ENCODE data around the gene VPS37B. TPM values are rescaled to one million over a fixed set of nuclear protein-coding genes. Genes with fewer than 3 reads are reported as not detected.
"Not testable (repeated sequence)": the region's sequence is repeated elsewhere in the genome, so short reads cannot be mapped to it uniquely, and the experiment has no call there.

The VPS37B gene
- total RNA-seq, 1 donor from 2014 or later: 34.9 TPM

GRCh38 chr12:122920687-122921086, 24.8 kb upstream of the VPS37B start:
- intact Hi-C loops (cut with DNase I): no loop called here
- no peak for DNase-seq (ENCODE audit: extremely low spot score in 2 of 2)

GRCh38 chr12:122918827-122919226, 22.9 kb upstream of the VPS37B start:
- no peaks in the 10 kb centered on the region for H3K27me3 ChIP-seq
- no peaks in the 10 kb centered on the region for H3K9me3 ChIP-seq
- no peak for TF ChIP-seq POLR2A (IDR thresholded peaks at IDR 0.05)
- no peak for TF ChIP-seq POLR2AphosphoS5 (IDR thresholded peaks at IDR 0.05; ENCODE audit: insufficient read depth in 1 of 2, low read depth in 1 of 2)
- H3K27ac ChIP-seq: no peak overlapping the region
- intact Hi-C loops (cut with DNase I): no loop called here
- no peaks in the 10 kb centered on the region for H3K36me3 ChIP-seq
- H3K4me1 ChIP-seq: no peaks in the 10 kb centered on the region
- DNase-seq (ENCODE audit: extremely low spot score in 2 of 2): no peak
- H3K4me3 ChIP-seq: no peak overlapping the region

More at GRCh38 chr12:122920687-122921086, 24.8 kb upstream of the VPS37B start:
- Histone ChIP-seq H3K4me1 (no peaks in the 10 kb centered on the region), H3K9me3 (no peaks in the 10 kb centered on the region), H3K27me3 (no peaks in the 10 kb centered on the region), H3K27ac (no peak overlapping the region), H3K36me3 (no peaks in the 10 kb centered on the region), H3K4me3 (no peak overlapping the region)
- TF ChIP-seq CTCF (IDR thresholded peaks at IDR 0.05): no peak
- TF ChIP-seq POLR2A (IDR thresholded peaks at IDR 0.05): no peak
- TF ChIP-seq POLR2AphosphoS5 (IDR thresholded peaks at IDR 0.05; ENCODE audit: insufficient read depth in 1 of 2, low read depth in 1 of 2): no peak

GRCh38 chr12:122917507-122918121, 21.7 kb upstream of the VPS37B start:
- intact Hi-C loops (cut with DNase I): no loop called here
- H3K27me3 ChIP-seq: no peaks in the 10 kb centered on the region
- H3K4me3 ChIP-seq: no peak overlapping the region
- no peaks in the 10 kb centered on the region for H3K36me3 ChIP-seq
- TF ChIP-seq POLR2A (IDR thresholded peaks at IDR 0.05) (no peak), POLR2AphosphoS5 (IDR thresholded peaks at IDR 0.05; ENCODE audit: insufficient read depth in 1 of 2, low read depth in 1 of 2) (no peak), CTCF (IDR thresholded peaks at IDR 0.05) (no peak)
- peak overlapping the region; percentile 21 for H3K27ac ChIP-seq
- no peak for DNase-seq (ENCODE audit: extremely low spot score in 2 of 2)
- H3K4me1 ChIP-seq: no peaks in the 10 kb centered on the region
- H3K9me3 ChIP-seq: no peaks in the 10 kb centered on the region

- H3K4me1 ChIP-seq: no peaks in the 10 kb centered on the region
- intact Hi-C loops (cut with DNase I): no loop called here
- H3K27ac ChIP-seq: no peak overlapping the region
- TF ChIP-seq POLR2A (IDR thresholded peaks at IDR 0.05): no peak
- no peak for TF ChIP-seq CTCF (IDR thresholded peaks at IDR 0.05)
- no peak for TF ChIP-seq POLR2AphosphoS5 (IDR thresholded peaks at IDR 0.05; ENCODE audit: insufficient read depth in 1 of 2, low read depth in 1 of 2)
- H3K36me3 ChIP-seq: no peaks in the 10 kb centered on the region
- no peak for DNase-seq (ENCODE audit: extremely low spot score in 2 of 2)
- no peaks in the 10 kb centered on the region for H3K9me3 ChIP-seq
- no peak overlapping the region for H3K4me3 ChIP-seq
- H3K27me3 ChIP-seq: no peaks in the 10 kb centered on the region
Observed at GRCh38 chr12:122909442-122910288, 13.7 kb upstream of the VPS37B start.

- no peaks in the 10 kb centered on the region for H3K4me1 ChIP-seq
- no peaks in the 10 kb centered on the region for H3K36me3 ChIP-seq
- no peaks in the 10 kb centered on the region for H3K9me3 ChIP-seq
- H3K27me3 ChIP-seq: no peaks in the 10 kb centered on the region
- H3K4me3 ChIP-seq: no peak overlapping the region
- H3K27ac ChIP-seq: no peak overlapping the region
- TF ChIP-seq POLR2AphosphoS5 (IDR thresholded peaks at IDR 0.05; ENCODE audit: insufficient read depth in 1 of 2, low read depth in 1 of 2) (no peak), CTCF (IDR thresholded peaks at IDR 0.05) (no peak), POLR2A (IDR thresholded peaks at IDR 0.05) (no peak)
- DNase-seq (ENCODE audit: extremely low spot score in 2 of 2): no peak
- intact Hi-C loops (cut with DNase I): no loop called here
Observed at GRCh38 chr12:122908915-122909314, 13.0 kb upstream of the VPS37B start.

- H3K4me1 ChIP-seq; H3K27me3 ChIP-seq; H3K4me3 ChIP-seq; H3K36me3 ChIP-seq; H3K27ac ChIP-seq; H3K9me3 ChIP-seq; intact Hi-C loops (cut with DNase I); DNase-seq (ENCODE audit: extremely low spot score in 2 of 2): not testable (repeated sequence)
Observed at GRCh38 chr12:122905258-122905657, 9.3 kb upstream of the VPS37B start.
